Neuron (in vitro differentiated cells): ENCODE data around the gene IRGC.
A peak's percentile ranks its signal among the peaks of the same experiment; 100 is the strongest.
"Not testable (repeated sequence)": the region's sequence is repeated elsewhere in the genome, so short reads cannot be mapped to it uniquely, and the experiment has no call there.

Source experiments
- H2AFZ ChIP-seq: one replicate; pipeline ENCODE4 v1.6.1; 2013; ENCODE audit warnings: low read depth, mild to moderate bottlenecking, inconsistent platforms, low read length, moderate library complexity
- H3K27me3 ChIP-seq: one replicate; pipeline ENCODE4 v1.6.1; 2013; ENCODE audit warnings: low read length; ENCODE audit not compliant: insufficient read depth
- H3K36me3 ChIP-seq: one replicate; pipeline ENCODE4 v1.6.1; 2013; ENCODE audit warnings: low read length; ENCODE audit not compliant: insufficient read depth
- H3K4me1 ChIP-seq: one replicate; pipeline ENCODE4 v1.6.1; 2013; ENCODE audit warnings: low read length; ENCODE audit not compliant: insufficient read depth
- H3K4me3 ChIP-seq: 2 replicates; pipeline ENCODE4 v1.5.1; 2013; ENCODE audit warnings: mild to moderate bottlenecking, low read length, moderate library complexity
- H3K9me3 ChIP-seq: one replicate; pipeline ENCODE4 v1.6.1; 2013; ENCODE audit warnings: low read length

Gene IRGC

GRCh38 chr19:43755256-43755801 is 39.5 kb downstream of the IRGC start:
- no peaks in the 10 kb centered on the region for H3K27me3 ChIP-seq
- peak overlapping the region; percentile 91 for H3K4me3 ChIP-seq
- no peaks in the 10 kb centered on the region for H3K9me3 ChIP-seq
- H3K36me3 ChIP-seq = peaks cover 15% of the 10 kb centered on the region
- peak overlapping the region; percentile 98 for H2AFZ ChIP-seq
- peaks cover 10% of the 10 kb centered on the region for H3K4me1 ChIP-seq

DNA sequence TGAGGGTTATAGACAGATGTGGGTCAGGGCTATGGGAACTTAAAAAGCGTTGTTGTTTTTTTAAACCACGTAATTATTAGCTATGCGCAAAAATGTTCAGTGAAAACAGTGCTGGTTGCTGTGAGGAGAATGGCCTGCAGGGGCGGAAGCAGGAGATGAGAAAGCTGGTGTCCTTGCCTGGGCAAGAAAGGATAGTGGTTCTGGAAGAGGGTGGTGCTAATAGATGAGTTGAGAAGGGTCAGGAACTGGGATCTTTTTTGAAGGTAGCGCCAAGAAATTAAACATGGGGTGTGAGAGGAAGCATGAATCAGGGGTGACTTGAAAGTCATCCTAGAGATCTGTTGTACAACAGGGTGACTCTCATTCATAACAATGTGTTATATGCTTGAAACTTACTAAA is 43.6 kb downstream of the IRGC start:
- no peak overlapping the region for H3K4me3 ChIP-seq
- H3K4me1 ChIP-seq = peaks cover 4% of the 10 kb centered on the region
- no peaks in the 10 kb centered on the region for H3K27me3 ChIP-seq
- no peak overlapping the region for H2AFZ ChIP-seq
- no peaks in the 10 kb centered on the region for H3K9me3 ChIP-seq
- no peaks in the 10 kb centered on the region for H3K36me3 ChIP-seq

DNA sequence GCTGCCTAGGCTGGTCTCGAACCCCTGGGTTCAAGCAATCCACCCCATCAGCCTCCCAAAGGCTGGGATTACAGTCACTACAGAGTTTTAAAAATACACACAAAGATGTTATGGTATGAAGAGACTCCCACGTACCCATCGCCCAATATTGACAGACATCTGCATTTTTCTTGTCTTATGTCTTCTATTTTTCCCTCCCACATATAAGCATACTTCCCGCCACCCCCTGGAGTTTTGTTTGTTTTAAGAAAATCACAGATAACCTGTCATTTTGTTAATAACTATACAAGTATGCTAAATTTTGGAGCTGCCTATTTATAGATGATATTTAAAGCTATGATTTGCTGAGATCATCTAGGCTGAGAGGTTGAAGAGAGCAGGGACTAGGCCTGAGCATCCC is 45.1 kb downstream of the IRGC start:
- Histone ChIP-seq H2AFZ (no peak overlapping the region), H3K36me3 (no peaks in the 10 kb centered on the region), H3K4me3 (no peak overlapping the region), H3K27me3 (no peaks in the 10 kb centered on the region), H3K9me3 (no peaks in the 10 kb centered on the region), H3K4me1 (no peaks in the 10 kb centered on the region)

DNA sequence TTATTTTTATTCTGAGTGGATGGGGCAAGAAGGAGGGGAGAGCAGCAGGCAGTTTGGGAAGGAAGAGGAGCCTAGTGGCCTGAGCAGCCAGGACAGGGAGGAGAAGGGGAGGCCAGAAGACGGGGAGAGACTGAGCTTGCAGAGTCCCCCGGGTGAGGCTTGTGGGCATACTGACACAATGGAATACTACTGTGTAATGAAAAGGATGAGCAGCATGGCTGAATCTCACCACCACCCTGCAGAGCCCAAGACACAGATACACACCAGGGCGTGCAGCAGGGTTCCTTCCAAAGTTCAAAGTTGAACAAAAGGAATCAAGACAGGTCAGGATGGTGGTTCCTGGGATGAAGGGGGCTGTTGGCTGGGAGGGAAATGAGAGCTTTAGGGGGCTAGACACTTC is 46.9 kb downstream of the IRGC start:
- H3K4me3 ChIP-seq = no peak overlapping the region
- no peaks in the 10 kb centered on the region for H3K9me3 ChIP-seq
- H3K27me3 ChIP-seq = no peaks in the 10 kb centered on the region
- no peak overlapping the region for H2AFZ ChIP-seq
- no peaks in the 10 kb centered on the region for H3K4me1 ChIP-seq
- no peaks in the 10 kb centered on the region for H3K36me3 ChIP-seq

DNA sequence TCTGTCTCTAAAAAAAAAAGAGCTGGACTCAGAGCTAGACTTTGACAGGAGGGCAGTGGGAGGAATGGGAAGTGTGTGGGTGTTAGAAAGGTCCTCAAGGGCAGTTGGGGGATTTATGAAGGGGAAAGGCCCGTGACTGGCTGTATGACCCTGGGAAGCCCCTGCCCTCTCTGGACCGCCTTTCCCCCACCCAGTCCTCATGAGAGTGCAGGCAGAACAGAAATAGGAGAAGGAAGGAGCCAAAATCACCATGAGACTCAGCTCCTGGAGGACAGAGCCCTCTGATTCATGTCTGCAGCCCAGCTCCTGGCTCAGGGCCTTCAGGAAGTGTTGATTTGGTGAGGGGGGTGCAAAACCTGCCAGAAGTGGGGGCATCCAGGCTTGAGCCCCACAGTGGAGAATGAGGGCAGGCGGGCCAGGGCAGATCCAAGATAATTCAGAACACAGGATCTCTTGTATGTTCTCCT is 47.6 kb downstream of the IRGC start:
- Histone ChIP-seq H3K4me1 (no peaks in the 10 kb centered on the region), H3K4me3 (no peak overlapping the region), H3K9me3 (no peaks in the 10 kb centered on the region), H3K27me3 (no peaks in the 10 kb centered on the region), H3K36me3 (no peaks in the 10 kb centered on the region), H2AFZ (no peak overlapping the region)

- not testable (repeated sequence) for H3K36me3 ChIP-seq, H3K9me3 ChIP-seq, H3K27me3 ChIP-seq, H2AFZ ChIP-seq, H3K4me1 ChIP-seq, H3K4me3 ChIP-seq
Observed at GRCh38 chr19:43764684-43765083, 48.8 kb downstream of the IRGC start.

GRCh38 chr19:43765109-43765876 is 49.4 kb downstream of the IRGC start:
- no peaks in the 10 kb centered on the region for H3K4me1 ChIP-seq
- H3K9me3 ChIP-seq = no peaks in the 10 kb centered on the region
- H3K36me3 ChIP-seq = no peaks in the 10 kb centered on the region
- H3K27me3 ChIP-seq = peaks cover 10% of the 10 kb centered on the region
- no peak overlapping the region for H3K4me3 ChIP-seq
- no peak overlapping the region for H2AFZ ChIP-seq

- no peaks in the 10 kb centered on the region for H3K9me3 ChIP-seq
- H2AFZ ChIP-seq = no peak overlapping the region
- no peaks in the 10 kb centered on the region for H3K4me1 ChIP-seq
- peaks cover 18% of the 10 kb centered on the region for H3K27me3 ChIP-seq
- no peaks in the 10 kb centered on the region for H3K36me3 ChIP-seq
- no peak overlapping the region for H3K4me3 ChIP-seq
Observed at GRCh38 chr19:43766755-43767043, 50.8 kb downstream of the IRGC start.

- H3K36me3 ChIP-seq = no peaks in the 10 kb centered on the region
- peaks cover 24% of the 10 kb centered on the region for H3K27me3 ChIP-seq
- no peak overlapping the region for H3K4me3 ChIP-seq
- H3K4me1 ChIP-seq = no peaks in the 10 kb centered on the region
- no peak overlapping the region for H2AFZ ChIP-seq
- H3K9me3 ChIP-seq = no peaks in the 10 kb centered on the region
Observed at GRCh38 chr19:43767316-43767715, 51.4 kb downstream of the IRGC start.

DNA sequence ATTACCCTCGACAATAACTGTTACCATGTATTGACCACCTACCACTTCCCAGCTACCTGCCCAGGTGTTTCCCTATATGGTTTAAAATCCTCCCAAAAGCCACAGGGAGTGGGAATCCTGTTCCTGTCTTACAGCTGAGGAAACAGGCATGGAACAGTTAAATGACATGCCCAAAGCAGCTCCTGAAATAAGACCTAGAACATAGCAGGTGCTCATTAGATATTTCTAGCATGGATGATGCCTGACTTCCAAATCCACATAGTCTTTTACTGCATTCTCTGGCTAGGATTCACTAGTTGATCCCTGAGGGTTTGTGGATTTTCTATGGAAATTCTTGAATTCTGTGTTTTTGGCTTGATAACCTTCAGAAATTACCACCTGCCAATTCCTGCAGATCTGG is 51.9 kb downstream of the IRGC start:
- Histone ChIP-seq H3K36me3 (no peaks in the 10 kb centered on the region), H2AFZ (no peak overlapping the region), H3K27me3 (peaks cover 29% of the 10 kb centered on the region), H3K9me3 (no peaks in the 10 kb centered on the region), H3K4me1 (no peaks in the 10 kb centered on the region), H3K4me3 (no peak overlapping the region)

DNA sequence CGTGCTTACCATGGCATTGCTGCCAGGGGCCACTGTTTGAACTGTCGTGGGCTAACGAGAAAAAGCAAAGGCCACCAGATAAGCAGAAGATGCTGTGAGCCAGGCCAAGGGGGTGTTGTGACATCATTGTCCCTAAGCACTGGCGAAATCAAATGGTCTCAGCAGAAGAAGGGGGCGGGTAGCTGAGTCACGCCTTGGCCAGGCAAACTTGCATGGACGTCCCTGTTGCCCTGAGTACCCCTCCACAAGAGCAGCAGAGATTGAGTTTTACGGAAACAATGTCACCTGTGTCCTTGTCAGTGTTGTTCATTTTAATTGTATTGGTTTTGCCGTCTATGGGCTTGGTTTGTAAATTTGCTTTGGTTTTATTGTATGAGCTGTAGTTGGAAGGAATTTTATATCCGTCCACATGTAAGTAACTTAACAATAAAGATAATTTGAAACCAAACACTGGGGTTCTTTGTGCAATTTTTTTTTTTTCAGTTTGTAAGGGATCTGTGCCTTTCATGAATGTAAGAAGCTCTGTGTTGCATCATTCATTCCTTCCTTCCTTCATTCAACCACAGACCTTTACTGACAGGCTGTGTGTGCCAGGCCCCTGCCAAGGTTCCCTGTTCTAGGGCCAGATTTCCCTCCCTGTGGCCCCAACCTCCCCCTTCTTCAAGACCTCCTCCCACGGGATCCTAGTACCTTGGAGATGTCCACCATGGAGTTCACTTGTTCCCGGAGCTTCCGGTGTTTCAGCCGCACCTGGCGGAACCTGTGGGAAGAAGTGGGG is 52.6 kb downstream of the IRGC start:
- Histone ChIP-seq H2AFZ (no peak overlapping the region), H3K4me3 (no peak overlapping the region), H3K27me3 (peaks cover 36% of the 10 kb centered on the region), H3K9me3 (no peaks in the 10 kb centered on the region), H3K36me3 (no peaks in the 10 kb centered on the region), H3K4me1 (no peaks in the 10 kb centered on the region)

DNA sequence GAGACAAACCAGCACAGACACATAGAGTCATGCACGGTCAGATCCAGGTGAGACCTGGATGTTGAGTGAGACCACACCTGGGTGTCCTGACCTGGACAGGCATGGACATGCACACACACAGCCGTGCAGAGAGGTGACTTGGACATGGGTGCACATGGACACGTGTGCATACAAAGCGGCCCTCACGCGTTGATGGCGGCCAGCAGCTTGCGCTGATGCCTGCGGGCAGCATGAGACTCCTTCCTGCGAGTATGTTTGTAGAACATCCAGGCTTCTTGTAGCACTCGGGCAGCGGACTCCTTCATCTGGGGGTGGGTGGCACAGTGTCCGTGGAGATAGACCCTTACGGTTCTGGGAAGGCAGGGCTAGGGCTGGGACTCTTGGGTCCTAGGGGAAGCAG is 53.4 kb downstream of the IRGC start:
- no peak overlapping the region for H3K4me3 ChIP-seq
- no peaks in the 10 kb centered on the region for H3K36me3 ChIP-seq
- peaks cover 44% of the 10 kb centered on the region for H3K27me3 ChIP-seq
- H3K9me3 ChIP-seq = no peaks in the 10 kb centered on the region
- no peak overlapping the region for H2AFZ ChIP-seq
- peaks cover 3% of the 10 kb centered on the region for H3K4me1 ChIP-seq
